Keratinocyte (primary cell): Measurements from ENCODE around the gene DLGAP1.

Source experiments
- EZH2 ChIP-seq: IDR thresholded peaks from one replicate; pipeline ENCODE4 v1.6.1; 2012; ENCODE audit warnings: inconsistent platforms, mild to moderate bottlenecking, low read length, moderate library complexity
- TF ChIP-seq, protein P1 (sequence below), 3 experiments: IDR thresholded peaks in 1 of 3; conservative IDR thresholded peaks in 1 of 3; optimal IDR thresholded peaks in 1 of 3; 2 replicates in 2 of 3; 3 replicates in 1 of 3; pipeline versions ENCODE3 to v1.5.1; 2011; ENCODE audit warnings: low read length in 3 of 3, mild to moderate bottlenecking in 3 of 3, moderate library complexity in 2 of 3, control low read depth in 1 of 3, inconsistent platforms in 1 of 3; ENCODE audit not compliant: insufficient read depth in 2 of 3; ENCODE audit errors: extremely low read depth in 1 of 3

DNA sequence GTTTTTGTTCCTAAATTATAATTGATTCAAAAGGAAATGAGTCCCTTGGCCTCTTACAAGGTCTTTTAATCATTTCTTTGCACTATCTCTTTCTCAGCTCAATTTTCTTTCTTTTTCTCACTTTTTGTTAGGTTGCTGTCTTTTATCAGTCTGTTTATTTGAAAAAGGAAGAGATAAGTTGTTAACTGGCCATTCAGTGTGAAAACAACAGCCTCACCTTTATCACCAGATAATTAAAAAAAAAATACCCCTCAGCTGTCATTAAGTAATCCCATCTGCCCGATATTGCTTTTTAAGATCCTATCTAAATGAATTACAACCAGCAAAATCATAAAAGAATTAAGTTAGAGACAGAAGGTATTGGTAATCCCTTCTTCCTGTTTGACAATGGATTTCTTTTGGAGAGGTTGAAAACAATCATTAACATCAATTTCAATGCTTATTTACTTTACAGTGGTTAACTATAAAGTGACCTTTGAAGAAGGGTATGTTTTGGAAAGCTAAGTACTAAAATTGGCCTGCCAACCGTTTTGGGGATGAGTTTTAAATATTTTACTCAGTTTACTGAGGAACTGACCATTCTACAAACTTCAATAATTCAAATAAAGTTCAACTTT lies 900.2 kb downstream of the DLGAP1 start:
- TF ChIP-seq, protein P1, sequence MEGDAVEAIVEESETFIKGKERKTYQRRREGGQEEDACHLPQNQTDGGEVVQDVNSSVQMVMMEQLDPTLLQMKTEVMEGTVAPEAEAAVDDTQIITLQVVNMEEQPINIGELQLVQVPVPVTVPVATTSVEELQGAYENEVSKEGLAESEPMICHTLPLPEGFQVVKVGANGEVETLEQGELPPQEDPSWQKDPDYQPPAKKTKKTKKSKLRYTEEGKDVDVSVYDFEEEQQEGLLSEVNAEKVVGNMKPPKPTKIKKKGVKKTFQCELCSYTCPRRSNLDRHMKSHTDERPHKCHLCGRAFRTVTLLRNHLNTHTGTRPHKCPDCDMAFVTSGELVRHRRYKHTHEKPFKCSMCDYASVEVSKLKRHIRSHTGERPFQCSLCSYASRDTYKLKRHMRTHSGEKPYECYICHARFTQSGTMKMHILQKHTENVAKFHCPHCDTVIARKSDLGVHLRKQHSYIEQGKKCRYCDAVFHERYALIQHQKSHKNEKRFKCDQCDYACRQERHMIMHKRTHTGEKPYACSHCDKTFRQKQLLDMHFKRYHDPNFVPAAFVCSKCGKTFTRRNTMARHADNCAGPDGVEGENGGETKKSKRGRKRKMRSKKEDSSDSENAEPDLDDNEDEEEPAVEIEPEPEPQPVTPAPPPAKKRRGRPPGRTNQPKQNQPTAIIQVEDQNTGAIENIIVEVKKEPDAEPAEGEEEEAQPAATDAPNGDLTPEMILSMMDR (optimal IDR thresholded peaks at IDR 0.05 in 1 of 3, IDR thresholded peaks at IDR 0.05 in 1 of 3, conservative IDR thresholded peaks at IDR 0.05 in 1 of 3; ENCODE audit: extremely low read depth in 1 of 3, insufficient read depth in 2 of 3, low read length in 3 of 3), result no peak
- TF ChIP-seq EZH2, result no peak
